ENCODE data around the gene ITPRID1. TPM values are rescaled to one million over a fixed set of nuclear protein-coding genes. Genes with fewer than 3 reads are reported as not detected.

Gene ITPRID1
- total RNA-seq, 1 donor from 2014 or later: not detected

- Mint-ChIP-seq H3K27me3 (ENCODE audit: unreplicated experiment) (peaks cover 7% of the 10 kb centered on the region), H3K9me3 (ENCODE audit: unreplicated experiment) (no peaks in the 10 kb centered on the region), H3K4me3 (ENCODE audit: unreplicated experiment) (no peak overlapping the region), H3K27ac (ENCODE audit: unreplicated experiment) (no peak overlapping the region), H3K36me3 (ENCODE audit: unreplicated experiment) (no peaks in the 10 kb centered on the region), H3K4me1 (ENCODE audit: unreplicated experiment) (no peaks in the 10 kb centered on the region)
- no peak for TF ChIP-seq CTCF (IDR thresholded peaks at IDR 0.05)
- DNase-seq (ENCODE audit: extremely low spot score, unreplicated experiment): no peak
Measured at GRCh38 chr7:31669461-31669860, 155.6 kb downstream of the ITPRID1 start.

GRCh38 chr7:31679574-31680305 lies 165.8 kb downstream of the ITPRID1 start:
- no peaks in the 10 kb centered on the region for H3K4me1 Mint-ChIP-seq (ENCODE audit: unreplicated experiment)
- H3K27ac Mint-ChIP-seq (ENCODE audit: unreplicated experiment): no peak overlapping the region
- H3K27me3 Mint-ChIP-seq (ENCODE audit: unreplicated experiment): peaks cover 8% of the 10 kb centered on the region
- H3K36me3 Mint-ChIP-seq (ENCODE audit: unreplicated experiment): no peaks in the 10 kb centered on the region
- no peak for TF ChIP-seq CTCF (IDR thresholded peaks at IDR 0.05)
- no peak overlapping the region for H3K4me3 Mint-ChIP-seq (ENCODE audit: unreplicated experiment)
- DNase-seq (ENCODE audit: extremely low spot score, unreplicated experiment): no peak
- H3K9me3 Mint-ChIP-seq (ENCODE audit: unreplicated experiment): no peaks in the 10 kb centered on the region

DNA sequence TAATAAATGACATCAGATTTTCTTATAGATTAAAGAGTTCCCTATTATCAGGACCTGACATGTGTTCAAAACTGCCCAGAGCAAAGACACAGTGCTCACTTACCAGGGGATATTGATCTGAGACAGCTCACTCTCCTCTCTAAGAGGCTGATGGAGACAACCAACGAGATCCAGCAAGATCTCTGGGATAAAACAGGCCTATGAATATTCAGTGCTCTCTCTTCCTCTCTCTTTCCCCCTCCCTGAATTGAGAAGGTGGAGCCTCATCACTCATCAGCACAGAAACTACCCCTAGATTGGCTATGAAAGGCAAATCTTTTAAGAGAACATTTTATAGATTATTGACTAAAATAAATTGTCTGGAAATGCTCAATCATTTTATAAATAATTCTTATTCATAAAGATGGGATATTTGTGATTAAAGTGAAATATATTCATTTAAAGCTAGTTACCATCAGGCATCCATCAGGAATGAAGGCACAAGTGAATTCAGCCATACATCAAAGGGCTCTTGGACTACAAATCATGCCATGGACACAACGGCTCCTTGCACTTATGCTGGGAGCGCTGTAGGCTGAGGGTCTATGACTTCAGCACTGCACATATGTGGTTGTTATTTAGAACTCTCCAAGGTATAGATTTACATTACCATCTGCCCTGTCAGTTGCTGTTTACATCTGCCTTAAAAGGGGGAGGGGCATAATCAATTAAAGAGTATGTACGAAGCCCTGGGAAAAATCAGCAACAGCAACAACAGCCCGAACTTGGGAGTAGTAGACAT lies 169.7 kb downstream of the ITPRID1 start:
- no peak for TF ChIP-seq CTCF (IDR thresholded peaks at IDR 0.05)
- DNase-seq (ENCODE audit: extremely low spot score, unreplicated experiment): no peak
- Mint-ChIP-seq H3K27me3 (ENCODE audit: unreplicated experiment) (peaks cover 4% of the 10 kb centered on the region), H3K27ac (ENCODE audit: unreplicated experiment) (no peak overlapping the region), H3K4me1 (ENCODE audit: unreplicated experiment) (no peaks in the 10 kb centered on the region), H3K9me3 (ENCODE audit: unreplicated experiment) (no peaks in the 10 kb centered on the region), H3K36me3 (ENCODE audit: unreplicated experiment) (no peaks in the 10 kb centered on the region), H3K4me3 (ENCODE audit: unreplicated experiment) (no peak overlapping the region)

- no peaks in the 10 kb centered on the region for H3K4me1 Mint-ChIP-seq (ENCODE audit: unreplicated experiment)
- no peak within 1 kb of the TSS for H3K4me3 Mint-ChIP-seq (ENCODE audit: unreplicated experiment)
- H3K9me3 Mint-ChIP-seq (ENCODE audit: unreplicated experiment): no peaks in the 10 kb centered on the region
- peaks cover 5% of the 10 kb centered on the region for H3K27me3 Mint-ChIP-seq (ENCODE audit: unreplicated experiment)
- no peak for DNase-seq (ENCODE audit: extremely low spot score, unreplicated experiment)
- no peaks in the 10 kb centered on the region for H3K36me3 Mint-ChIP-seq (ENCODE audit: unreplicated experiment)
- no peak within 1 kb of the TSS for H3K27ac Mint-ChIP-seq (ENCODE audit: unreplicated experiment)
- no peak for TF ChIP-seq CTCF (IDR thresholded peaks at IDR 0.05)
Measured at GRCh38 chr7:31687024-31687748, 173.3 kb downstream of the ITPRID1 start, which contains the start of gene PPP1R17. Gene PPP1R17 (plus strand): TSS chr7:31687215. CDS start chr7:31692442, 5,227 bp downstream.
